ENCODE results near the gene LRRC9.
A peak's percentile ranks its signal among the peaks of the same experiment; 100 is the strongest.
"Not testable (repeated sequence)": the region's sequence is repeated elsewhere in the genome, so short reads cannot be mapped to it uniquely, and the experiment has no call there.

LRRC9 gene

GRCh38 chr14:59919570-59920377, at the start of gene LRRC9:
LRRC9 (plus strand) TSS chr14:59920144.
- peak; percentile 67 for DNase-seq

- DNase-seq, result peak; percentile 25
These were observed 49.4 kb upstream of the LRRC9 start, which contains the start of gene RTN1 for GRCh38 chr14:59870277-59871165. RTN1 (minus strand) TSS chr14:59870776; CDS start chr14:59870630, 146 bp downstream.

- no peak for DNase-seq
These were observed 48.8 kb upstream of the LRRC9 start for GRCh38 chr14:59871166-59871495.

- DNase-seq, result no peak
These were observed 37.0 kb upstream of the LRRC9 start for GRCh38 chr14:59882957-59883356.

- no peak for DNase-seq
These were observed 29.3 kb upstream of the LRRC9 start for GRCh38 chr14:59890676-59891075.

GRCh38 chr14:59895721-59896120, 24.2 kb upstream of the LRRC9 start:
- DNase-seq, result no peak

GRCh38 chr14:59897757-59898383, 22.1 kb upstream of the LRRC9 start:
- DNase-seq, result no peak

GRCh38 chr14:59900556-59900955, 19.4 kb upstream of the LRRC9 start:
- no peak for DNase-seq

- DNase-seq, result no peak
These were observed 15.8 kb upstream of the LRRC9 start for GRCh38 chr14:59904184-59904583.

GRCh38 chr14:59905188-59905587, 14.8 kb upstream of the LRRC9 start:
- DNase-seq, result no peak

- no peak for DNase-seq
These were observed 7.5 kb upstream of the LRRC9 start for GRCh38 chr14:59912443-59912842.

- DNase-seq, result no peak
These were observed 6.8 kb upstream of the LRRC9 start for GRCh38 chr14:59913187-59913586.

- DNase-seq, result peak; percentile 1
These were observed 947 bp upstream of the LRRC9 start for GRCh38 chr14:59918824-59919569.

GRCh38 chr14:59920378-59920683, 387 bp downstream of the LRRC9 start:
- no peak for DNase-seq

- no peak for DNase-seq
These were observed 5.9 kb downstream of the LRRC9 start for GRCh38 chr14:59925797-59926196.

- no peak for DNase-seq
These were observed 6.6 kb downstream of the LRRC9 start for GRCh38 chr14:59926534-59926933.

- no peak for DNase-seq
These were observed 11.3 kb downstream of the LRRC9 start for GRCh38 chr14:59931237-59931636.

- DNase-seq, result no peak
These were observed 16.2 kb downstream of the LRRC9 start for GRCh38 chr14:59936145-59936544.

- no peak for DNase-seq
These were observed 19.9 kb downstream of the LRRC9 start for GRCh38 chr14:59939828-59940227.

- DNase-seq, result not testable (repeated sequence)
These were observed 22.4 kb downstream of the LRRC9 start for GRCh38 chr14:59942296-59942862.

- DNase-seq, result no peak
These were observed 25.0 kb downstream of the LRRC9 start for GRCh38 chr14:59944909-59945308.

GRCh38 chr14:59952141-59952540, 32.2 kb downstream of the LRRC9 start:
- DNase-seq, result not testable (repeated sequence)

GRCh38 chr14:59957890-59958289, 37.9 kb downstream of the LRRC9 start:
- not testable (repeated sequence) for DNase-seq

All from NCI-H774 (cell line).